ENCODE results near the gene LIMK2. TPM values are rescaled to one million over a fixed set of nuclear protein-coding genes. Genes with fewer than 3 reads are reported as not detected.

LIMK2 gene
- total RNA-seq, result 10 to 100 TPM; 42.3 to 44.7 TPM

DNA sequence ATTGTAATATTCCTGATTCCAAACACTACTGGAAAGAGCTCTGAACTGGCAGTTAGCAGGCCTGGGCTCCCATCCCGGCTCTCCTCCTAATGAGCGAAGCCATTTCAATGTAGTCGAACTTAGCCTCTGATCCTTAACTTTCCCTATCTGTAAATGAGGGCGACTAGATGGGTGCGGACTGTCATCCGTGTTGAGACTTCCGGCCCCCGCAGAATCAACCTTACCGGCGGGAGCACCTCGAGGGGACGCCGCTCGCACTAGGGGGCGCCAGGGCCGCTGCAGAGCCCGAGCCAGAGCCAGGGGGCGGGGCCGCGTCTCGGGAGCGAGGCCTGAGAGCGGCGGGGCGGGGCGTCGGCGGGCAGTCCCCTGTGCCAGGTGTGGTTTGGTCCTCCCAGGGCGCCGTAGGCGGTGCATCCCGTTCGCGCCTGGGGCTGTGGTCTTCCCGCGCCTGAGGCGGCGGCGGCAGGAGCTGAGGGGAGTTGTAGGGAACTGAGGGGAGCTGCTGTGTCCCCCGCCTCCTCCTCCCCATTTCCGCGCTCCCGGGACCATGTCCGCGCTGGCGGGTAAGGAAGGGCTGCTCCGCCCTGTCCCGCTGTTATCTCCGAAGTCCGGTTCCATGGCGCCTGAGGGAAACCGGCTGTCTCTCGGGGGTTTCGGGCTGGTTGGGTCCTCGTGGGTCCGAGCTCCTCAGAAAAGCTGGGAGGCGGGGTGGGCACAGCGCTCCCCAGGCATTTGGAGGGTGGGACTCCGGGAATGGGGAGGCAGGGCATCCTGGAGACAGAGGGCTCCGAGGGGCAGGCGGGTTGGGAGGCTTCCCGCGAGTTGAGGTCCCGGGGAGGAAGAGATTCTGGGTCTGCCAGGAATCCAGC lies at the start of gene LIMK2:
Gene LIMK2 (plus strand): TSS at position 437 of the 869 bp plus-strand sequence. CDS start 111 bp downstream, at position 548.

DNA sequence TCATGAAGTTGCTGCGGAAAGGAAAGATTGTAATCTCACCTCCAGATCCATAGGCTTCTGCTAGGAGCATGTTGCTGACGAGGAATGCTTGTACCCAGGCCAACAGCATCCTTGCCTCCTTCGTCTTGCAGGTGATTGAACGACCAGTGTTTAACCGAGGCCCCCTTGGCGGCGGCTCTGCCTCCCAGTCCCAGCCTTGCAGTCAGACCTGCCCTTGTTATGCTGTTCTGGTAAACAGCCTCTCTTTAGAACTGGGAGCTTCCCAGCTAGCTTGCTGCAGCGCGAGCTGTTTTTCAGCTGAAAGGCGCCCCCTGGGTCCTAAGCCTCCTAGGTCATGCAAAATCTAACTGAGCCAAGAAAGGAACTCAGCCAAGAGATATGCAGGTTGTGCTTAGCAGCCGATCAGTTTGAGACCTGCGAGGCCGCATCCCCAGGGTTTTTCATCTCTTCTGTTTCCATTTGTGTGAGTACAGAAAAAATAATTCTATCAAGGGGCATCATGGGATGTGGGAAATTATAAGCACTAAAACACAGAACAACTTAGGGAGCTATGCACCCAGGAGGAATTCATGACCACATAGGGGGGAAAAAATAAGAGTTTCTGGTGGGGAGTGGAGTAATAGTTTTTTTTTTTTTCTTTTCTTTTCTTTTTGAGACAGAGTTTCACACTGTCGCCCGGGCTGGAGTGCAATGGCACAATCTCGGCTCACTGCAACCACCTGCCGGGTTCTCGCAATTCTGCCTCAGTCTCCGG lies 80.3 kb downstream of the LIMK2 start, which contains the start of gene PIK3IP1:
Gene PIK3IP1 (minus strand): TSS at position 253 of the 754 bp plus-strand sequence. CDS start 144 bp downstream, at position 109.

Other genes starting within 250 kb of the LIMK2 start
- gene MORC2, start 243.5 kb upstream of the LIMK2 start, total RNA-seq, result 10 to 100 TPM; 49.6 to 51.3 TPM
- gene TUG1, start 243.0 kb upstream of the LIMK2 start, total RNA-seq, result 10 to 100 TPM; 82.5 to 87.1 TPM
- gene SMTN, start 131.0 kb upstream of the LIMK2 start, total RNA-seq, result 10 to 100 TPM; 33.3 to 33.9 TPM
- 1 to 10 TPM; 1.7 to 2.1 TPM for gene SELENOM, start 104.7 kb upstream of the LIMK2 start, total RNA-seq
- not detected for gene INPP5J, start 89.3 kb upstream of the LIMK2 start, total RNA-seq
- gene PLA2G3, start 71.8 kb upstream of the LIMK2 start, total RNA-seq, result not detected
- 10 to 100 TPM; 22.3 to 23.2 TPM for gene RNF185, start 52.1 kb upstream of the LIMK2 start, total RNA-seq
- gene PIK3IP1, start 80.2 kb downstream of the LIMK2 start, total RNA-seq, result 100 to 1,000 TPM; 110 to 115 TPM
- gene PATZ1, start 134.0 kb downstream of the LIMK2 start, total RNA-seq, result 10 to 100 TPM; 36.4 to 37.7 TPM
- 10 to 100 TPM; 66.2 to 68.8 TPM for gene DRG1, start 187.3 kb downstream of the LIMK2 start, total RNA-seq

All from activated naive CD4-positive, alpha-beta T cell treated with anti-CD3 and anti-CD28 coated beads, Interleukin-2, amount 10 ng/mL, durations not matched to agents 5 hours and 36 hours (primary cell).